Testis (tissue), 3 donors: Measurements from ENCODE around the gene XXYLT1. TPM values are rescaled to one million over a fixed set of nuclear protein-coding genes. Genes with fewer than 3 reads are reported as not detected.

Experiments used
- DNase-seq: peaks from one replicate; pipeline ENCODE4 v3.0.0-alpha.2; 2019
- H3K27ac ChIP-seq, 2 donors: fragments of 200-600 bp; sonication (generic); one replicate each; pipeline ENCODE4 v1.5.1; 2019
- H3K27me3 ChIP-seq: fragments of 200-600 bp; sonication (generic); one replicate; pipeline ENCODE4 v1.5.1; 2019
- H3K36me3 ChIP-seq: fragments of 200-600 bp; sonication (generic); one replicate; pipeline ENCODE4 v1.5.1; 2017; ENCODE audit warnings: low read depth; ENCODE audit errors: missing control alignments
- H3K4me1 ChIP-seq: fragments of 200-600 bp; sonication (generic); one replicate; pipeline ENCODE4 v1.5.1; 2019
- H3K4me3 ChIP-seq, 2 donors: fragments of 200-600 bp; sonication (generic); one replicate each; pipeline ENCODE4 v1.5.1; 2017 to 2019
- H3K9me3 ChIP-seq: fragments of 200-600 bp; sonication (generic); one replicate; pipeline ENCODE4 v1.5.1; 2017
- CTCF ChIP-seq, 3 experiments: fragments of 450-650 bp in 2 of 3; fragments of 200-600 bp in 1 of 3; sonication (generic) in 1 of 3; IDR thresholded peaks; one replicate each; pipeline ENCODE4 v1.5.1; 2016 to 2019; ENCODE audit warnings: antibody characterized with exemption in 3 of 3, mild to moderate bottlenecking in 2 of 3, moderate library complexity in 1 of 3
- POLR2A ChIP-seq: fragments of 450-650 bp; IDR thresholded peaks from one replicate; pipeline ENCODE4 v1.6.1; 2017; ENCODE audit warnings: antibody characterized with exemption, mild to moderate bottlenecking, moderate library complexity
- WGBS, 2 donors: methylation state at CpG; one replicate each; pipeline ENCODE4 v1.1.5; 2018; 5-methylcytosine and 5-hydroxymethylcytosine counted together
- intact Hi-C: fragments of 100-400 bp; cut with DNase I; formaldehyde crosslinking; loops from one replicate; pipeline ENCODE4 v1.15.1; 2023; ENCODE audit warnings: low total_unique reads
- polyA plus RNA-seq: library from polyadenylated mRNA; stranded (reverse); fragments of 350-450 nt; fragmentation: Illumina TruSeq; extraction: RNeasy Lipid Tissue Mini Kit (QIAGEN cat#74804); gene quantifications from one replicate; pipeline ENCODE4 v1.2.3, GENCODE V29; 2014; ENCODE audit warnings: low read depth, low replicate concordance; ENCODE audit not compliant: insufficient read depth
- total RNA-seq, 2 donors: library from RNA; depleted of rRNA; stranded (reverse); fragments of >200 nt; gene quantifications; one replicate each; pipeline ENCODE4 v1.2.3, GENCODE V29; 2016

The XXYLT1 gene
- total and polyA plus RNA-seq, 3 donors from 2014 or later = 7.2 to 12.5 (median 11.1) TPM

GRCh38 chr3:195181741-195182469 is 89.1 kb downstream of the XXYLT1 start:
- Histone ChIP-seq H3K27ac (no peak overlapping the region), H3K9me3 (no peaks in the 10 kb centered on the region), H3K36me3 (no peaks in the 10 kb centered on the region), H3K27me3 (no peaks in the 10 kb centered on the region), H3K4me3 (no peak overlapping the region), H3K4me1 (peaks cover 11% of the 10 kb centered on the region)
- no peak for TF ChIP-seq POLR2A
- no peak for TF ChIP-seq CTCF (IDR thresholded peaks at IDR 0.05)
- 71 to 76% methylated on average over 7 of the region's 7 CpGs for WGBS, 2 donors
- intact Hi-C loops = no loop called here
- DNase-seq = no peak

- H3K4me3 ChIP-seq = no peak overlapping the region
- H3K4me1 ChIP-seq = peaks cover 11% of the 10 kb centered on the region
- intact Hi-C loops = no loop called here
- no peak for DNase-seq
- H3K27me3 ChIP-seq = no peaks in the 10 kb centered on the region
- no peak overlapping the region for H3K27ac ChIP-seq
- no peaks in the 10 kb centered on the region for H3K36me3 ChIP-seq
- TF ChIP-seq CTCF (IDR thresholded peaks at IDR 0.05) (no peak), POLR2A (no peak)
- 88 to 93% methylated on average over 9 of the region's 9 CpGs for WGBS, 2 donors
- no peaks in the 10 kb centered on the region for H3K9me3 ChIP-seq
Observed at GRCh38 chr3:195181113-195181498, 89.9 kb downstream of the XXYLT1 start.

- H3K27me3 ChIP-seq = no peaks in the 10 kb centered on the region
- intact Hi-C loops = no loop called here
- no peak overlapping the region for H3K27ac ChIP-seq
- H3K4me3 ChIP-seq = no peak overlapping the region
- H3K4me1 ChIP-seq = peaks cover 11% of the 10 kb centered on the region
- no peaks in the 10 kb centered on the region for H3K36me3 ChIP-seq
- DNase-seq = no peak
- TF ChIP-seq CTCF (IDR thresholded peaks at IDR 0.05) = no peak
- TF ChIP-seq POLR2A = no peak
- H3K9me3 ChIP-seq = no peaks in the 10 kb centered on the region
- 81 to 82% methylated on average over 12 to 17 of the region's 17 CpGs for WGBS, 2 donors
Observed at GRCh38 chr3:195180490-195181112, 90.4 kb downstream of the XXYLT1 start.

- H3K9me3 ChIP-seq = no peaks in the 10 kb centered on the region
- intact Hi-C loops = no loop called here
- H3K4me1 ChIP-seq = peaks cover 11% of the 10 kb centered on the region
- DNase-seq = no peak
- H3K4me3 ChIP-seq = no peak overlapping the region
- no peaks in the 10 kb centered on the region for H3K27me3 ChIP-seq
- no peaks in the 10 kb centered on the region for H3K36me3 ChIP-seq
- TF ChIP-seq POLR2A (no peak), CTCF (IDR thresholded peaks at IDR 0.05) (no peak)
- WGBS, 2 donors = 75 to 90% methylated on average over 20 to 24 of the region's 24 CpGs
- H3K27ac ChIP-seq = no peak overlapping the region
Observed at GRCh38 chr3:195179776-195180489, 91.0 kb downstream of the XXYLT1 start.
